Sciatic nerve (tissue), 2 donors: ENCODE measurements around the gene ARHGAP32. TPM values are rescaled to one million over a fixed set of nuclear protein-coding genes. Genes with fewer than 3 reads are reported as not detected.

Experiments
- ATAC-seq: fragments of 200-7000 bp; cut with Tn5 transposase; one replicate; pipeline ENCODE4 v1.9.1; 2020; ENCODE audit warnings: mild to moderate bottlenecking, moderate library complexity
- DNase-seq: peaks from one replicate; pipeline ENCODE4 v3.0.0-alpha.2; 2020; ENCODE audit warnings: low spot score
- intact Hi-C: fragments of 100-400 bp; cut with DNase I; formaldehyde crosslinking; loops from one replicate; pipeline ENCODE4 v1.14.2; 2022
- total RNA-seq: library from RNA; stranded (reverse); fragmentation: NEBNext Ultra II Directional; extraction: Animal tissue kit (Norgen Biotek cat#: 25700); gene quantifications from one replicate; pipeline ENCODE4 v1.2.1, GENCODE V29; 2021
- donor health status: DM: no; HTN: no; CAD: no.
- donor health status: DM: no; HTN: no; CAD: no.

The ARHGAP32 gene
- 36.8 TPM for total RNA-seq

GRCh38 chr11:129192150-129192549 lies at the start of gene ARHGAP32:
Gene ARHGAP32, minus strand, starts transcription at chr11:129192325. Its CDS starts 127 bp downstream, at chr11:129192198.
- ATAC-seq, result no peak
- intact Hi-C loops, result no loop called here
- DNase-seq, result no peak

GRCh38 chr11:129239207-129239606 lies 47.1 kb upstream of the ARHGAP32 start:
- intact Hi-C loops, result no loop called here
- no peak for ATAC-seq
- no peak for DNase-seq

- no peak for DNase-seq
- intact Hi-C loops, result no loop called here
- no peak for ATAC-seq
Observed at GRCh38 chr11:129237880-129238638, 45.9 kb upstream of the ARHGAP32 start.

- no peak for DNase-seq
- no peak for ATAC-seq
- intact Hi-C loops, result no loop called here
Observed at GRCh38 chr11:129237456-129237855, 45.3 kb upstream of the ARHGAP32 start.

- ATAC-seq (no peak), DNase-seq (no peak)
- intact Hi-C loops, result no loop called here
Observed at GRCh38 chr11:129236850-129237249, 44.7 kb upstream of the ARHGAP32 start.

GRCh38 chr11:129234978-129235377 lies 42.9 kb upstream of the ARHGAP32 start:
- ATAC-seq (no peak), DNase-seq (no peak)
- intact Hi-C loops, result no loop called here

GRCh38 chr11:129230006-129230405 lies 37.9 kb upstream of the ARHGAP32 start:
- intact Hi-C loops, result no loop called here
- no peak for DNase-seq
- no peak for ATAC-seq

GRCh38 chr11:129226207-129226798 lies 34.2 kb upstream of the ARHGAP32 start:
- no peak for DNase-seq
- intact Hi-C loops, result no loop called here
- ATAC-seq, result no peak

GRCh38 chr11:129225190-129225589 lies 33.1 kb upstream of the ARHGAP32 start:
- ATAC-seq, result no peak
- intact Hi-C loops, result no loop called here
- no peak for DNase-seq

- no peak for ATAC-seq
- no peak for DNase-seq
- intact Hi-C loops, result no loop called here
Observed at GRCh38 chr11:129224538-129224937, 32.4 kb upstream of the ARHGAP32 start.

GRCh38 chr11:129223701-129224149 lies 31.6 kb upstream of the ARHGAP32 start:
- intact Hi-C loops, result no loop called here
- no peak for DNase-seq
- no peak for ATAC-seq

- intact Hi-C loops, result no loop called here
- no peak for DNase-seq
- ATAC-seq, result no peak
Observed at GRCh38 chr11:129223260-129223659, 31.1 kb upstream of the ARHGAP32 start.

GRCh38 chr11:129222158-129222557 lies 30.0 kb upstream of the ARHGAP32 start:
- DNase-seq, result no peak
- ATAC-seq, result no peak
- intact Hi-C loops, result no loop called here

GRCh38 chr11:129215506-129216245 lies 23.6 kb upstream of the ARHGAP32 start:
- ATAC-seq (no peak), DNase-seq (no peak)
- intact Hi-C loops, result no loop called here

- intact Hi-C loops, result no loop called here
- ATAC-seq (no peak), DNase-seq (no peak)
Observed at GRCh38 chr11:129214710-129215295, 22.7 kb upstream of the ARHGAP32 start.

GRCh38 chr11:129213261-129213660 lies 21.1 kb upstream of the ARHGAP32 start:
- intact Hi-C loops, result no loop called here
- ATAC-seq, result no peak
- no peak for DNase-seq

GRCh38 chr11:129211397-129211796 lies 19.3 kb upstream of the ARHGAP32 start:
- intact Hi-C loops, result no loop called here
- no peak for DNase-seq
- no peak for ATAC-seq

- intact Hi-C loops, result no loop called here
- ATAC-seq, result no peak
- DNase-seq, result no peak
Observed at GRCh38 chr11:129210831-129211181, 18.7 kb upstream of the ARHGAP32 start.

GRCh38 chr11:129209891-129210830 lies 18.0 kb upstream of the ARHGAP32 start:
- no peak for DNase-seq
- no peak for ATAC-seq
- intact Hi-C loops, result no loop called here
